DMS153 treated with DMSO at 0.1 percent for 48 hours (cell line): ENCODE results near the gene TRIO.

Experiments
- DNase-seq: peaks from one replicate; lab custom pipeline; 2025; ENCODE audit not compliant: unreplicated experiment; lab: John Stamatoyannopoulos, UW

The TRIO gene

DNA sequence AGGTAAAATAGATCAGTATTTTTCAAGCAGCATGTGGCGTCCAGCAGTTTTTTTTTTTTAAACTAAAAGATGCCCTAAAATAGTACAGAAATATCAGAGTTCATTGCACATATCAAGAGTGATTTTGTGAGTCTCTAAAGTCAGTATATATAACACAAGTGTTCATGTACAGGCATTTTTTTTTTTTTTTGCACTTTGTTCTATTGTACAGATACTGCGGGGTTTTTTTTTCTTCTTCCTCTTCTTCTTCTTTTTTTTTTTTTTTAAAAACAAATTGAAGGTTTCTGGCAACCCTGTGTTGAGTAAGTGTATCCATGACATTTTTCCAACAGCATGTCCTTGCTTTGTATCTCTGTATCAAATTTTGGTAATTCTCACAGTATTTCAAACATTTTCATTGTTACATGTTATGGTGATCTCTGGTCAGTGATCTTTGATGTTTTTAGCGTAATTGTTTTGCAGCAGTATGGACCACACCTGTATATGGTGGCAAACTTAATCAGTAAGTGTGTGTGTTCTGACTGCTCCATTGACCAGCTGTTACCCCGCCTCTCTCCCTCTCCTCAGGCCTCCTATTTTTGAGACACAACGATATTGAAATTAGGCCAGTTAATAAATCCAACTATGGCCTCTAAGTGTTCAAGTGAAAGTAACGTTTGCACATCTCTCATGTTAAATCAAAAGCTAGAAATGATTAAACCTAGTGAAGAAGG is 76.8 kb downstream of the TRIO start:
- no peak for DNase-seq

DNA sequence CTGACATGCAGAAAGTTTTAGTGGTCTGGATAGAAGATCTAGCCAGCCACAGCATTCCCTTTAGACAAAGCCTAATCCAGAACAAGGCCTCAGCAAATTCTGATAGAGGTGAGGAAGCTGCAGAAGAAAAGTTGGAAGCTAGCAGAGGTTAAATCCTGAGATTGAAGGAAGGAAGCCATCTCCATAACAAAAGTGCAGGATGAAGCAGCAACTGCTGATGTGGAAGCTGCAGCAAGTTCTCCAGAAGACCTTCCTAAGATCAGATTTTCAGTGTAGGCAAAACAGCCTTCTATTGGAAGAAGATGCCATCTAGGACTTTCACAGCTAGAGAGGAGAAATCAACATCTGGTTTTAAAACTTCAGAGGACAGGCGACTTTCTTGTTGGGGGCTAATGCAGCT is 77.5 kb downstream of the TRIO start:
- DNase-seq: no peak

DNA sequence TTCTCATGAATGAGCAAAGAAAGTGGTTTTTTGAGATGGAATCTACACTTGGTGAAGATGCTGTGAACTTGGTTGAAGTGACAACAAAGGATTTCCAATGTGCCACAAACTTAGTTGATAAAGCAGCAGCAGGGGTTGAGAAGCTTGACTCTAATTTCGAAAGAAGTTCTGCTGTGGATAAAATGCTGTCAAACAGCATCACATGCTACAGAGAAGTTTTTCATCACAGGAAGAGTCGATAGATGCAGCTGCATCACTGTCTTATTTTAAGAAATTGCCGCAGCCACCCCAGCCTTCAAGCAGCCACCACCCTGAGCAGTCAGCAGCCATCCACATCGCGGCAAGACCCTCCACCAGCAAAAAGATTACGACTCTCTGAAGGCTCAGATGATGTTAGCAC is 78.6 kb downstream of the TRIO start:
- DNase-seq: no peak

DNA sequence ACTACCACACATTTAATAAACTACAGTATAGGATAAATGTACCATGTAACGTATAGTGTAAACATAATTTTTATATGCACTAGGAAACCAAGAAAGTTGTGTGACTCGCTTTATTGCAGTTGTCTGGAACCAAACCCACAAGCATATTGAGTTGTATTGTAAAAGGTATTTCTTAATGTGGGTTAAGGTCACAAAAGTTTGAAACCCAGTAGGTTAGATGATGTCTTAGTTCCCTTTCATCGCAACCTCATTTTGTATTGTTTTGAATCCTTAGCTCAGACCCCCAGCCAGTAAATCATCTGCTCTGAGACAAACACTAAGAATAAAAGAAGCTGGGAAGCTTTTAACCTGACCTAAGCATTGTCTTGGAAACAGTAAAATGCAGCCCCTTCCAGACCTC is 79.1 kb downstream of the TRIO start:
- no peak for DNase-seq

GRCh38 chr5:14223372-14223771 is 80.2 kb downstream of the TRIO start:
- no peak for DNase-seq

GRCh38 chr5:14225173-14225834 is 82.2 kb downstream of the TRIO start:
- DNase-seq: no peak

DNA sequence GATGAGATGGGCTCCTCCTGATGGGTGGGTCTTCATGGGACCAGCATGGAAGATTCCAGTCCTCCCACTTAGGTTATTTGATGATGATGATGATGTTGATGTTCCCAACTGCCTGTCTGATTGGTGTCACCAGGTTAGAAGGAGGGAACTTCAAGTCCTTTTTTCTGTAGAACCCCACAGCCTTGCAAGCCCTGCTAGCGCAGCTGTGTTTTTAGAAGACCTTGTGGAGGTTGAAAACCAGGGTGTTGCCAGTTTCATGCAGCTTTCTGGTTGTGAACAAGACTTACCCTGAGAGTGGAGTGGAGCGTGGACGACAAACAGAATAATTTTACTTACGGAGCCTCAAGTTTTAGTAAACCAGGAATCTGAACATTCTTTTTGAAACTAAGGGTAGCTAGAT is 83.0 kb downstream of the TRIO start:
- no peak for DNase-seq

GRCh38 chr5:14226554-14226953 is 83.4 kb downstream of the TRIO start:
- no peak for DNase-seq

DNA sequence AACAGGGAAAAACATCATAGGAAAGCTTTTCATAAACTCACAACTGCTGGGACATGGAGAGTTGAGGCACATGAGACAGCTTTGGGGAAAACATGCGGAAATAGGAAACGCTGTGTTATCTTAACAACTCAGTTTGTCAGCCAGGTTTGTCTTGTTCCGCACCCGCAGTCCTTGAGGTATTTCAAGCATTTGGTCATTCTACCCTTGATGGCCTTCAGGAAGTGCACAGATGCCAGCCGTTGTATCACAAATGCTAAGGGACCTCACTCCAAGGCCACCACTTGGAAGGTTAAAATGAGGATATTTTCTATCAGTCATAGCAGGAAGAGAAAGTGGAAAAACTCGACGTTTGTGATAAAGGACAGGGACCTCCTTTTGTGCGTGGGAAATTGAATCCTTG is 83.8 kb downstream of the TRIO start:
- DNase-seq: no peak

DNA sequence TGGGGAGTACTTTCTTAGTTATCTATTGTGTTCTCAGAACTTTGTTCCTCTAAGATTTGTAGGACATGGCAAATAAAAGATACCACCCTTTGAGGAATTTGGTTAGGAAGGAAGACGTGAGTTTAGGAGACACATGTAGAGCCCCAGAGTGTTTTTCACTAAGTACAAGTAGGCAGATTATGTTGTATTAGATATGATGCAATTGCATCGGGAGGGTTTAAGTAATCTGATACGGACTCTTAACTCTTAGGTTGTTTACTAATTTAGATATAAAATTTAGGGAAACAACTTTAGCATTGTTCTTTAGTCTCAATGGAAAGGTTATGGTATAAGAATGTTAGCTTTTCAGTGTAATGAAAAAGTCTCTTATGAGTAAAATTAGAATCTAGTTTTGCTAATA is 84.4 kb downstream of the TRIO start:
- DNase-seq: no peak

GRCh38 chr5:14228219-14228618 is 85.1 kb downstream of the TRIO start:
- no peak for DNase-seq

DNA sequence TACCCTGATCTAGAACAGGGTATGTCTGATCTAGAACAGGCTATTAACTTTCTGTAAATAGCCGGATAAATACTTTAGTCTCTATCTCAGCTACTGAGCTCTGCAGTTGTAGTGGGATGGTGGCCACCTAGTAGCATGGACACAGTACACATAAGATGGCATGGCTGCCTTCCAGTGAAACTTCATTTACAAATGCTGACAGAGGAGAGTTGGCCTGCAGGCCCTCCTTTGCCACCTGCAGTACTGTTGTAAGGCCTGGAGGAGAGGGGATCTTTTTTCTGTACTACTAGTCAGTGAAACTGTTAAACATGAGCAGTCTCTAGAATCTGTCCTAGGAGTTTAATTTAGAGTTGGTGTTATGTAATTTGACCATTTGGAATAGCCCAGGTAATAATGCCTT is 86.0 kb downstream of the TRIO start:
- DNase-seq: no peak

GRCh38 chr5:14229734-14230133 is 86.6 kb downstream of the TRIO start:
- no peak for DNase-seq

DNA sequence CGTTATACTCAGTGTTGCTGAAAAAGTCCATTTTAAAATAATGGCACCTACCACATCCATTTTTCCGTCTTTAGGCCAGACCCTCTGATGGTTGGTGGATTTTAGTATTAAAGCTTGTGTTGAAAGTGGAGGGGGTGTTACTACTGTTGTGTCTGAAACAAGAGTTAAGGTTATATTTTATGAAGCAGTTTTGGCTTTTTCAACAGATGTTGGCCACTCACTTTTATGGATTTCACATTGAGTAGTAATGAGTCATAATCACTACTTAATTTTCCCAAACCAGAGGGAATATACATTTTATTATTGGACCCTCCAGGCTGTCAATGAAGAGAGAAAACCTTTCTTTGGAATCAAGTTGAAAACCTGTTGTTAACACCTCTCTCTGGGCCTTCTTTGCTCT is 88.0 kb downstream of the TRIO start:
- DNase-seq: no peak

GRCh38 chr5:14231890-14232289 is 88.7 kb downstream of the TRIO start:
- DNase-seq: no peak

- no peak for DNase-seq
Observed at GRCh38 chr5:14234204-14234603, 91.1 kb downstream of the TRIO start.

- no peak for DNase-seq
Observed at GRCh38 chr5:14235872-14236271, 92.7 kb downstream of the TRIO start.

DNA sequence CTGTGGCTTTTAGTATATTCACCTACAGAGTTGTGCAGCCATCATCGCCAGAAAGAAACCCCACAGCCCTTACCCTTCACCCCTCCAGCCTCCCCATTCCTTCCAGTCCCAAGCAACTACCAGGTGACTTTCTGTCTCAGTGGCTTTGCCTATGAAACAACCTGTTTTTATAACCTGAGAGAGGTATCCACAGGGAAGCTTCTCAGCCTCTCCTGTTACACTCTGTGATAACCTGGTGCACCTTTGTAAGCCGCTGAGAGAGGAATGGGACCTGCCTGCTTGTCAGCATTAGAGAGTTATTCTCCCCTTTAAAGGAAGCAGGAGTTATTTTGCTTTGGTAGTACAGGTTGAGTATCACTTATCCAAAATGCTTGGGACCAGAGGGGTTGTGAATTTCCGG is 93.6 kb downstream of the TRIO start:
- DNase-seq: no peak

DNA sequence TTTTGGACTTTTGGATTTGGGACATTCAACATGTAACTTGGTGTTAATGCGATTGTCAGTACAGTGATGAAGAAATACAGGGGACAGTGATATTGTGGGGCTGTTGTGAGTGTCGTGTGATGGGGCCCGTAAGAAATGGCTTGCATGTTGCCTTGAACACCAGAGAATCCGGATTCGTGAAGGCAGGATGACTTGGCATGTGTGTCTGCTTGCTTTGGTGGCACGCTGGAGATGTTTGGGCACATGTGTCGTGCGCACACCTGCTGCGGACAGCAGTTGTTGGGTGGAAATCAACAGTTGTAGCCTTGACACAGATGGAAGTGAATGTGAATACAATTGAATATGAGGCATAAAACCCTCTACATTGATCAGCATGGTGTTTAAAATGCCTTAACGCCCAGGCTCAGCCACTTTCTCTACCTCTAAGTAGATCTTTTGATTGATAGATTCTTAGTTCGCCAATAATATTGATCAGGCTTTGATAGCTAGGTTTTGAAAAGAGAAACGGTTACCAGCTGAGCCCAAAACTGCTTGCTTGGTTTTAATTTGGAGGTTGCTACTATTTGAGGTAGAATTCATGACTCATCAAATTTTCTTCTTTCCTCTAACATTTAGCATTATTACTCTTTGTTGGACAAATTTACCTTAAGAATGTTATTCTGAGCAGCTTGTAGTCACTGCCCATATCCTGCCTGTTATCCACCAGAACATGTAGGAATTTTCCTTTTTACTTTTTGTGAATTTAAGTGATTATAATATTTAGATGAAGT is 94.4 kb downstream of the TRIO start:
- DNase-seq: no peak

- no peak for DNase-seq
Observed at GRCh38 chr5:14238272-14238671, 95.1 kb downstream of the TRIO start.

DNA sequence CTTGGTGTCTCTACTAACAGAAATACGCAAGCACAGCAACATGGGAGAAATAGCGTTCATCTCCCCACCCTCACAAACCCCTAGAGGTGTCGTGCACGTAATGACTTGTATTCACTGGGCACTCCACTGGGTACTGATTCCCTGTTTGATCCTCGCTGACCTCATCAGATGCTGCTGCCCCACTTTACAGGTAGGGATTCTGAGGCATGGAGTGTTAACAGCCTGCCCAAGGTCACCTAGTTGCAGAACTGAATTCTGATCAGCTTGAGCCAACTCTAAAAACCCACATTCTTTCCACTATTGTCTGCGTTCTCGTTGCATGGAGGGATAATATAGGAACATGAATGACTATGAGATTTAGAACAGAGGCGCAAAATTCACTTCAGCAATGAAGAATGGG is 96.3 kb downstream of the TRIO start:
- no peak for DNase-seq

DNA sequence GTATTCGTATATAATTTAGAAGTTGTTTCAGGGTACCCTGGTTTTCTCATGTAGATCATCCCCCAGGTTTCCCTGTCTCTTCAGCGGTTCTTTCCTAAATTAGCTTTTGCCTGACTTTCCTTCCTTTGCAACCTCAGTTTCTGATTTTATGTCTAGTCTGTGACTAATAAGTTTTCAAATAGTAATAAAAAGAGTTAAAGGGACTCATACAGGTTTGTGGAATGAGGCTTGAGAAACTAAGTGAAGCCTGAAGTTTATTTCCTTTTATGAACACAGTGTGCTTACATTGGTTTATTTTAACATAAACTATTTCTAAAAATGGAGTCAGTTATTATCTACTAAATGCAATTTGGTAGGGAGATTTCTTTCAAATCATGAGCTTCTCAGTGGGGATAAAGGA is 96.8 kb downstream of the TRIO start:
- no peak for DNase-seq
